ENCODE measurements around the gene PIK3C3. TPM values are rescaled to one million over a fixed set of nuclear protein-coding genes. Genes with fewer than 3 reads are reported as not detected.

PIK3C3 gene
- total and polyA plus RNA-seq, 4 donors = 12.2 to 25.8 (median 15.8) TPM

GRCh38 chr18:42100248-42100647, 145.2 kb downstream of the PIK3C3 start:
- Histone ChIP-seq H3K27me3 (ENCODE audit: control insufficient read depth in 4 of 4, insufficient read depth in 4 of 4, low read length in 3 of 4) (no peaks in the 10 kb centered on the region), H3K9me3 (ENCODE audit: control insufficient read depth in 4 of 4, low read length in 3 of 4) (no peaks in the 10 kb centered on the region), H3K4me1 (ENCODE audit: control insufficient read depth in 4 of 4, insufficient read depth in 4 of 4, low read length in 3 of 4) (no peaks in the 10 kb centered on the region), H3K36me3 (ENCODE audit: control insufficient read depth in 4 of 4, insufficient read depth in 3 of 4, low read depth in 1 of 4, low read length in 3 of 4) (no peaks in the 10 kb centered on the region), H3K4me3 (ENCODE audit: low read depth in 1 of 3, low read length in 3 of 3) (no peak overlapping the region), H3K27ac (ENCODE audit: low read depth in 1 of 2, low read length in 2 of 2) (no peak overlapping the region), H3K9ac (ENCODE audit: low read depth in 1 of 2, low read length in 2 of 2) (no peak overlapping the region)
- TF ChIP-seq HNF4G (IDR thresholded peaks at IDR 0.05) (no peak), TAF1 (conservative IDR thresholded peaks at IDR 0.05) (no peak), REST (IDR thresholded peaks at IDR 0.05) (no peak), CTCF (IDR thresholded peaks at IDR 0.05; ENCODE audit: low read depth, low read length, missing input control) (no peak), JUND (IDR thresholded peaks at IDR 0.05) (no peak), GABPA (IDR thresholded peaks at IDR 0.05 in 1 of 2, conservative IDR thresholded peaks at IDR 0.05 in 1 of 2) (no peak), MAX (IDR thresholded peaks at IDR 0.05) (no peak), ZBTB33 (IDR thresholded peaks at IDR 0.05) (no peak), HNF4A (conservative IDR thresholded peaks at IDR 0.05) (no peak), NR2F2 (IDR thresholded peaks at IDR 0.05) (no peak), ATF3 (IDR thresholded peaks at IDR 0.05) (no peak)
- no peak for DNase-seq (ENCODE audit: low spot score)
- WGBS = 82% methylated on average over 1 of the region's 1 CpG

GRCh38 chr18:42100911-42101310, 145.9 kb downstream of the PIK3C3 start:
- Histone ChIP-seq H3K9me3 (ENCODE audit: control insufficient read depth in 4 of 4, low read length in 3 of 4) (no peaks in the 10 kb centered on the region), H3K4me3 (ENCODE audit: low read depth in 1 of 3, low read length in 3 of 3) (no peak overlapping the region), H3K27ac (ENCODE audit: low read depth in 1 of 2, low read length in 2 of 2) (no peak overlapping the region), H3K4me1 (ENCODE audit: control insufficient read depth in 4 of 4, insufficient read depth in 4 of 4, low read length in 3 of 4) (no peaks in the 10 kb centered on the region), H3K36me3 (ENCODE audit: control insufficient read depth in 4 of 4, insufficient read depth in 3 of 4, low read depth in 1 of 4, low read length in 3 of 4) (no peaks in the 10 kb centered on the region), H3K9ac (ENCODE audit: low read depth in 1 of 2, low read length in 2 of 2) (no peak overlapping the region), H3K27me3 (ENCODE audit: control insufficient read depth in 4 of 4, insufficient read depth in 4 of 4, low read length in 3 of 4) (no peaks in the 10 kb centered on the region)
- no peak for DNase-seq (ENCODE audit: low spot score)
- 62% methylated on average over 2 of the region's 2 CpGs for WGBS
- TF ChIP-seq ZBTB33 (IDR thresholded peaks at IDR 0.05) (no peak), RAD21 (IDR thresholded peaks at IDR 0.05) (no peak), MAX (IDR thresholded peaks at IDR 0.05) (no peak), RXRA (IDR thresholded peaks at IDR 0.05) (no peak), GABPA (IDR thresholded peaks at IDR 0.05 in 1 of 2, conservative IDR thresholded peaks at IDR 0.05 in 1 of 2) (no peak), FOXA2 (IDR thresholded peaks at IDR 0.05) (no peak), FOXA1 (IDR thresholded peaks at IDR 0.05) (no peak), TAF1 (conservative IDR thresholded peaks at IDR 0.05) (no peak), SP1 (IDR thresholded peaks at IDR 0.05) (no peak), JUND (IDR thresholded peaks at IDR 0.05) (no peak), REST (IDR thresholded peaks at IDR 0.05) (no peak), NR2F2 (IDR thresholded peaks at IDR 0.05) (no peak), EGR1 (IDR thresholded peaks at IDR 0.05; ENCODE audit: low read depth in 2 of 2) (no peak)
